BLaER1 (cell line): Measurements from ENCODE around the gene ATP8B1.
"Not testable (repeated sequence)": the region's sequence is repeated elsewhere in the genome, so short reads cannot be mapped to it uniquely, and the experiment has no call there.

Experiments
- H3K27ac ChIP-seq: shearing (Covaris generic); formaldehyde crosslinking; 2 replicates; pipeline ENCODE4 v1.8.1; 2022
- H3K27me3 ChIP-seq: shearing (Covaris generic); formaldehyde crosslinking; 2 replicates; pipeline ENCODE4 v1.8.1; 2022
- H3K36me3 ChIP-seq: shearing (Covaris generic); formaldehyde crosslinking; 2 replicates; pipeline ENCODE4 v1.8.1; 2022
- H3K4me1 ChIP-seq: shearing (Covaris generic); formaldehyde crosslinking; 2 replicates; pipeline ENCODE4 v1.8.1; 2022
- H3K4me2 ChIP-seq: shearing (Covaris generic); formaldehyde crosslinking; 2 replicates; pipeline ENCODE4 v1.8.1; 2022
- H3K4me3 ChIP-seq: shearing (Covaris generic); formaldehyde crosslinking; 2 replicates; pipeline ENCODE4 v1.8.1; 2022
- H3K9ac ChIP-seq: shearing (Covaris generic); formaldehyde crosslinking; 2 replicates; pipeline ENCODE4 v1.8.1; 2022
- H3K9me3 ChIP-seq: shearing (Covaris generic); formaldehyde crosslinking; 2 replicates; pipeline ENCODE4 v1.8.1; 2022
- H4K20me1 ChIP-seq: shearing (Covaris generic); formaldehyde crosslinking; 2 replicates; pipeline ENCODE4 v1.8.1; 2022
- Cebpa-rat ChIP-seq: shearing (Covaris generic); IDR thresholded peaks from 2 replicates; pipeline ENCODE4 v1.8.1; 2022

The ATP8B1 gene

DNA sequence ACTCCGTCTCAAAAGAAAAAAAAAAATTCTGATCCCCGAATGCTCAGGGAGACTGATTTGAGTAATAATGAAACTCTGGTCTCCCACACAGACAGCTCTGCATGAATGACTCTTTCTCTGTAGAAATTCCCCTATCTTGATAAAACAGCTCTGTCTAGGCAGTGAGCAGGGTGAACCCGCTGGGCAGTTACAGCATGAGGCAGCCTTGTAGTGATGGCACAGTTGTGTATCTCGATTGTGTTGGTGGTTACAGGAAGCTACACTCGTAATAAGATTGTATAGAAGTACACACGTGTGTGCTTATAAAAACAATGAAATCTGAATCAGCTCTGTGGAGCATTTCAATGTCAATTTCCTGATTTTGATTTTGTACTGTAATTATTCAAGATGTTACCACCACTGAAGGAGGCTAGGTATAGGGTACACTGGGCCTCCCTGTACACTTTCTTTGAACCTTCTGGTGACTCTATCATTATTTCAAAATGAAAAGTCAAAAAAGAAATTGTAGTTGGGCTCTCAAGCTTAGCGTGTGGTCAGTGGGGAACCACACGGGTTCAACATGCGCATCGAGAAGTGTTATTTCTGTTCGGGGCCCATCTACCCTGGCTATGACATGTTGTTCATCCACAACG, 34.9 kb upstream of the ATP8B1 start:
- Histone ChIP-seq H3K36me3 (no peaks in the 10 kb centered on the region), H3K27me3 (no peaks in the 10 kb centered on the region), H3K9me3 (peaks cover 2% of the 10 kb centered on the region; the same call in 1 of the 2 replicates), H3K4me3 (no peak overlapping the region), H4K20me1 (no peaks in the 10 kb centered on the region), H3K4me1 (peaks cover 7% of the 10 kb centered on the region; the same call in 1 of the 2 replicates), H3K27ac (no peak overlapping the region), H3K4me2 (0 out of 2 replicates have a peak overlapping the region, but pooled peaks have one; percentile 9), H3K9ac (no peak overlapping the region)
- no peak for TF ChIP-seq Cebpa-rat

- Histone ChIP-seq H3K27ac (no peak overlapping the region), H3K27me3 (no peaks in the 10 kb centered on the region), H4K20me1 (no peaks in the 10 kb centered on the region), H3K9ac (no peak overlapping the region), H3K4me3 (no peak overlapping the region), H3K4me1 (peaks cover 11% of the 10 kb centered on the region), H3K36me3 (no peaks in the 10 kb centered on the region), H3K9me3 (peaks cover 15% of the 10 kb centered on the region), H3K4me2 (peak overlapping the region; percentile 12; the same call in 1 of the 2 replicates)
- TF ChIP-seq Cebpa-rat: no peak
Observed at GRCh38 chr18:57836557-57836956, 33.4 kb upstream of the ATP8B1 start.

GRCh38 chr18:57835904-57836303, 32.8 kb upstream of the ATP8B1 start:
- H3K9me3 ChIP-seq: peaks cover 20% of the 10 kb centered on the region
- no peaks in the 10 kb centered on the region for H4K20me1 ChIP-seq
- no peak overlapping the region for H3K27ac ChIP-seq
- H3K36me3 ChIP-seq: no peaks in the 10 kb centered on the region
- no peak overlapping the region for H3K9ac ChIP-seq
- peaks cover 17% of the 10 kb centered on the region for H3K4me1 ChIP-seq
- H3K4me2 ChIP-seq: no peak overlapping the region
- no peaks in the 10 kb centered on the region for H3K27me3 ChIP-seq
- no peak overlapping the region for H3K4me3 ChIP-seq
- TF ChIP-seq Cebpa-rat: no peak

GRCh38 chr18:57834616-57835015, 31.5 kb upstream of the ATP8B1 start:
- Histone ChIP-seq H3K4me1 (peaks cover 19% of the 10 kb centered on the region), H3K9me3 (peaks cover 26% of the 10 kb centered on the region), H4K20me1 (no peaks in the 10 kb centered on the region), H3K27ac (no peak overlapping the region), H3K27me3 (no peaks in the 10 kb centered on the region), H3K4me3 (no peak overlapping the region), H3K9ac (no peak overlapping the region), H3K36me3 (no peaks in the 10 kb centered on the region), H3K4me2 (no peak overlapping the region)
- TF ChIP-seq Cebpa-rat: no peak

DNA sequence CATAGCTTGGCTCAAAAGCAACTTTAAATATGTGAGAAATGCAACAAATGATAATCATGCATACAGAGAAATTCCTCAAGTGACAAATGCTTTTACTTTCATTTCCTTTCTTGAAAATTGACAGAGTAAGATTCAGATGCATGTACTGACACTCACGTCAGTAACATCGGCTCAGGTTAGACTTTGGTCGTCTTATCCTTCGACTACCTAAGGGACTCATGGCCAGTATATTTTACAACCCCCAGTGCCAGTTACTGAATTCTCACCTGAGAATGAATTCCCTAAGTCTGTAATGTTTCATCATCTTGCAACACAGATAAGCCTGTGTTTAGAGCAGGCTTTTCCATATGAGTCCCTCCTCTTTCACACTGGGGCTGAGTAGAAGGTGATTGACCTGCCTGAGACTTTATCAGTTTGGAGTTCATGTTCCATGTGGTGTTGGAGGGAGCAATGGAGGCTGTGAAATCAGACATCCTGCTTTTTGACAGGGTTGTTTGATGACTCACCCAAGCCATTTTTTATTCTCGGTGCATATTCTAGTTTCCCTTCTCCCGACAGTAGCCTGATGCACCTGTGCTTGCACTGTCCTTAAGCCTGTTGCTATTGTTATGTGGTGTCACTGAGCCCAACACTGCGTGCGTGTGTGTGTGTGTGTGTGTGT, 30.5 kb upstream of the ATP8B1 start:
- H3K36me3 ChIP-seq: no peaks in the 10 kb centered on the region
- TF ChIP-seq Cebpa-rat: no peak
- no peak overlapping the region for H3K4me2 ChIP-seq
- H3K4me3 ChIP-seq: no peak overlapping the region
- H3K27ac ChIP-seq: no peak overlapping the region
- H3K4me1 ChIP-seq: peaks cover 19% of the 10 kb centered on the region
- H3K9ac ChIP-seq: no peak overlapping the region
- H4K20me1 ChIP-seq: no peaks in the 10 kb centered on the region
- peaks cover 26% of the 10 kb centered on the region for H3K9me3 ChIP-seq
- no peaks in the 10 kb centered on the region for H3K27me3 ChIP-seq

- no peak for TF ChIP-seq Cebpa-rat
- Histone ChIP-seq H4K20me1 (no peaks in the 10 kb centered on the region), H3K27ac (no peak overlapping the region), H3K4me2 (no peak overlapping the region), H3K9ac (no peak overlapping the region), H3K4me3 (no peak overlapping the region), H3K36me3 (no peaks in the 10 kb centered on the region), H3K27me3 (no peaks in the 10 kb centered on the region), H3K4me1 (peaks cover 12% of the 10 kb centered on the region), H3K9me3 (peaks cover 26% of the 10 kb centered on the region)
Observed at GRCh38 chr18:57832730-57833129, 29.6 kb upstream of the ATP8B1 start.

DNA sequence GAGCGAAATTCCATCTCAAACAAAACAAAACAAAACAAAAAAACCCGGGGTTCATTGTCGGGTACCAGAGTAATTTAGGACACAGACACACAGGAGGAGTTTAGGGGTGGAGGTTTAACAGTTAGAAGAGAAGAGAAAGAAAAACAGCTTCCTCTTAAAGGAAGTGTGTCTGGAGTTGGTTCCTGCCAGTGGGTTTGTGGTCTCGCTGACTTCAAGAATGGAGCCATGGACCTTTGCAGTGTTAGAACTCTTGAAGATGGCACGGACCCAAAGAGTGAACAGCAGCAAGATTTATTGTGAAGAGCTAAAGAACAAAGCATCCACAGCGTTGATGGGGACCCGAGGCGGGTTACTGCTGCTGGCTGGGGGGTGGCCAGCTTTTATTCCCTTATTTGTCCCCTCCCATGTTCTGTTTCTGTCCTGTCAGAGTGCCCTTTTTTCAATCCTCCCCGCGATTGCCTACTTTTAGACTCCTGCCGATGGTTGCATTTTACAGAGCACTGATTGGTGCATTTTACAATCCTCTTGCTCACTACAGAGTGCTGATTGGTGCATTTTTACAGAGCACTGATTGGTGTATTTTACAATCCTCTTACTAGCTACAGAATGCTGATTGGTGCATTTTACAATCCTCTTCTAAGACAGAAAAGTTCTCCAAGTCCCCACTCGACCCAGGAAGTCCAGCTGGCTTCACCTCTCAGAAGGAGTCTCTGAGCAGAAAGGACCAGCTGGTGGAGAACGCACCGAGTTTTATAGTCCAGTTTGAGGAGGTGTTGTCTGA, 28.7 kb upstream of the ATP8B1 start:
- H3K27me3 ChIP-seq: no peaks in the 10 kb centered on the region
- peak overlapping the region; percentile 62 for H3K4me2 ChIP-seq
- H3K9ac ChIP-seq: no peak overlapping the region
- H3K4me3 ChIP-seq: no peak overlapping the region
- no peaks in the 10 kb centered on the region for H4K20me1 ChIP-seq
- H3K36me3 ChIP-seq: no peaks in the 10 kb centered on the region
- peaks cover 26% of the 10 kb centered on the region for H3K9me3 ChIP-seq
- peaks cover 11% of the 10 kb centered on the region for H3K4me1 ChIP-seq
- H3K27ac ChIP-seq: peak overlapping the region; percentile 27; the same call in 1 of the 2 replicates
- no peak for TF ChIP-seq Cebpa-rat

DNA sequence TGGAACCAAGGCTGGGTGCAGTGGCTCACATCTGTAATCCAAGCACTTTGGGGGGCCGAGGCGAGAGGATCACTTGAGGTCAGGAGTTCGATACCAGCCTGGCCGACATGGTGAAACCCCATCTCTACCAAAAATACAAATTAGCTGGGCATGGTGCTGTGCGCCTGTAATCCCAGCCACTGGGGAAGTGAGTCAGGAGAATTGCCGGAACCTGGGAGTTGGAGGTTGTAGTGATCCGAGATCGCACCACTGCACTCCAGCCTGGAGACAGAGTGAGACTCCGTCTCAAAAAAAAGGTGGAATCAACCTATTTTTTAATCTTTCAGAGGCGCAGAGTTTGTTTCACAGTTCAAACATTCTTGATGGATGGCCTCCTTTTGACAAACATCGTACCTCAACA, 24.5 kb upstream of the ATP8B1 start:
- Histone ChIP-seq H3K27ac (no peak overlapping the region), H3K27me3 (no peaks in the 10 kb centered on the region), H3K4me2 (no peak overlapping the region), H3K36me3 (no peaks in the 10 kb centered on the region), H3K9ac (no peak overlapping the region), H3K4me3 (no peak overlapping the region), H4K20me1 (no peaks in the 10 kb centered on the region), H3K4me1 (peaks cover 11% of the 10 kb centered on the region), H3K9me3 (peaks cover 20% of the 10 kb centered on the region)
- no peak for TF ChIP-seq Cebpa-rat

GRCh38 chr18:57826252-57826651, 23.1 kb upstream of the ATP8B1 start:
- Histone ChIP-seq H3K4me2 (no peak overlapping the region), H3K4me1 (peaks cover 5% of the 10 kb centered on the region), H3K36me3 (no peaks in the 10 kb centered on the region), H3K27ac (no peak overlapping the region), H3K27me3 (no peaks in the 10 kb centered on the region), H3K9ac (no peak overlapping the region), H3K4me3 (no peak overlapping the region), H3K9me3 (peaks cover 9% of the 10 kb centered on the region), H4K20me1 (no peaks in the 10 kb centered on the region)
- no peak for TF ChIP-seq Cebpa-rat

DNA sequence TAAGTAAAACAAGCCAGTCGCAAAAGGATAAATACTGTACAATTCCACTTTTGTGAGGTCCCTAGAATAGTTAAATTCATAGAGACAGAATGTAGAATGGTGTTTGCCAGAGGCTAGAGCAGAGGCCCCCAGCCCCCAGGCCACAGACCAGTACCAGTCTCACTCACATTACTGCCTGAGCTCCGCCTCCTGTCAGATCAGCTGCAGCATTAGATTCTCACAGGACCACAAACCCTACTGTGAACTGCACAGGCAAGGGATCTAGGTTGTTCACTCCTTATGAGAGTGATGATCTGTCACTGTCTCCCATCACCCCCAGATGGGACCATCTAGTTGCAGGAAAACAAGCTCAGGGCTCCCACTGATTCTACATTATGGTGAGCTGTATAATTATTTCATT, 17.5 kb upstream of the ATP8B1 start:
- not testable (repeated sequence) for H3K36me3 ChIP-seq, H3K4me2 ChIP-seq, H3K27me3 ChIP-seq, H4K20me1 ChIP-seq, H3K9me3 ChIP-seq, H3K9ac ChIP-seq, H3K27ac ChIP-seq, H3K4me3 ChIP-seq, H3K4me1 ChIP-seq
